ENCODE data around the gene FNDC11.

The FNDC11 gene

DNA sequence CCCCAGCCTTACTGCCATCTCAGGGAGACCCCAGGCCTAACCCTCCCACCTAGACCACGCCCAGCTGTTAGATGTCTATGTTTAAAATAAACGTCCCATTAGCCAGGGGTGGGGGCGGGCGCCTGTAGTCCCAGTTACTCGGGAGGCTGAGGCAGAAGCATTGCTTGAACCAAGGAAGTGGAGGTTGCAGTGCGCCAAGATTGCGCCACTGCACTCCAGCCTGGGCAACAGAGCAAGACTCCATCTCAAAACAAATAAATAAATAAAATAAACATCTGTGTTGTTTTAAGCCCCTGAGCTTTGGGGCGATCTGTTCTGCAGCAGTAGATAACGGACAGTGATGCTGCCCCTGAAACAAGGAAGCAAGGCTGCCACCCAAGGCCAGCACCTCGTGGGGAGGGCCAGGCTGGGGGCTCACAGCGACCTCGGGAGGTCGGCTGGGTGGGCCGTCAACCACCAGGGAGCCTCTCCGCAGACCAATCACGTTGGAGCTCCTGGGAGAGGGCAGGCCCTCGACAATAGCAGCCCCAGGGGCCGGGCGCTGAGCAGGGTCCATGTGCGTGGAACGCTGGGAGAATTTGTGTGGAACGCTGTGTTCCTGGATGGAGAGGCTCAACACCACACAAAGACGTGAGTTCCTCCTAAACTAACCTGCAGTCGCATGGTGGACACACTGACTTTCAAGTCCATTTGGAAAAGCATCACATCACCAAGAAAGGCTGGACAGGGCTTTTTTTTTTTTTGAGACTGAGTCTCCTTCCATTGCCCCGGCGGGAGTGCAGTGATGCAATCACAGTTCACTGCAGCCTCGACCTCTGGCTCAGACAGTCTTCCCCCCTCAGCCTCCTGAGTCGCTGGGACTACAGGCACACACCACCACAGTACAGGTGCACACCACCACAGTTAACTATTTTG lies 21.1 kb downstream of the FNDC11 start:
- H3K9me3 ChIP-seq, result no peaks in the 10 kb centered on the region
- H3K36me3 ChIP-seq, result peaks cover 22% of the 10 kb centered on the region
- H3K4me1 ChIP-seq (ENCODE audit: control insufficient read depth in 1 of 2, insufficient read depth in 1 of 2, low read depth in 1 of 2, low read length in 1 of 2), result peaks cover 25 to 59% of the 10 kb centered on the region in 2 experiments
- TF ChIP-seq, protein P1, sequence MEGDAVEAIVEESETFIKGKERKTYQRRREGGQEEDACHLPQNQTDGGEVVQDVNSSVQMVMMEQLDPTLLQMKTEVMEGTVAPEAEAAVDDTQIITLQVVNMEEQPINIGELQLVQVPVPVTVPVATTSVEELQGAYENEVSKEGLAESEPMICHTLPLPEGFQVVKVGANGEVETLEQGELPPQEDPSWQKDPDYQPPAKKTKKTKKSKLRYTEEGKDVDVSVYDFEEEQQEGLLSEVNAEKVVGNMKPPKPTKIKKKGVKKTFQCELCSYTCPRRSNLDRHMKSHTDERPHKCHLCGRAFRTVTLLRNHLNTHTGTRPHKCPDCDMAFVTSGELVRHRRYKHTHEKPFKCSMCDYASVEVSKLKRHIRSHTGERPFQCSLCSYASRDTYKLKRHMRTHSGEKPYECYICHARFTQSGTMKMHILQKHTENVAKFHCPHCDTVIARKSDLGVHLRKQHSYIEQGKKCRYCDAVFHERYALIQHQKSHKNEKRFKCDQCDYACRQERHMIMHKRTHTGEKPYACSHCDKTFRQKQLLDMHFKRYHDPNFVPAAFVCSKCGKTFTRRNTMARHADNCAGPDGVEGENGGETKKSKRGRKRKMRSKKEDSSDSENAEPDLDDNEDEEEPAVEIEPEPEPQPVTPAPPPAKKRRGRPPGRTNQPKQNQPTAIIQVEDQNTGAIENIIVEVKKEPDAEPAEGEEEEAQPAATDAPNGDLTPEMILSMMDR (IDR thresholded peaks at IDR 0.05), result no peak
- H3K27ac ChIP-seq, result peak overlapping the region; percentile 90
- H3K4me3 ChIP-seq (ENCODE audit: low read depth in 1 of 2, low read length in 1 of 2), result peak overlapping the region; percentile 74 to 82
- peaks cover 42% of the 10 kb centered on the region for H3K27me3 ChIP-seq

DNA sequence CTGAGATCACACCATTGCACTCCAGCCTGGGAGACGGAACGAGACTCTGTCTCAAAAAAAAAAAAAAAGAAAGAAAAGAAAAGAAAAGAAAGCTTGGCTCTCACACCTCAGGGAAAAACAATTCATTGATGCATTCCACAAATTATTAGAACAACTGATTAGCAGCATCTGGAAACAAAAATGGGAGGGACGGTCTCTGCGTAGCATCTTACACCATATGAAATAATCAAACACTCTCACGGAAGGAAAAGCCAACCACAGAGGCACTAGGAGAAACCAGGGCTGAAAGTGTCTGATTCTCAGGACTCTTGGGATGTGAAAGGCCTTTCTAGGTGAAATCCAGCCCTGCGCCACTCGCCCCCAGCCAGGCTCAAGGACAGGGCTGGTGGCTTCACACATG lies 22.4 kb downstream of the FNDC11 start:
- Histone ChIP-seq H3K27ac (no peak overlapping the region), H3K27me3 (peaks cover 48% of the 10 kb centered on the region), H3K4me3 (ENCODE audit: low read depth in 1 of 2, low read length in 1 of 2) (no peak overlapping the region), H3K4me1 (ENCODE audit: control insufficient read depth in 1 of 2, insufficient read depth in 1 of 2, low read depth in 1 of 2, low read length in 1 of 2) (peaks cover 22 to 59% of the 10 kb centered on the region in 2 experiments), H3K9me3 (no peaks in the 10 kb centered on the region), H3K36me3 (peaks cover 14% of the 10 kb centered on the region)
- TF ChIP-seq, protein P1 (IDR thresholded peaks at IDR 0.05), result no peak

DNA sequence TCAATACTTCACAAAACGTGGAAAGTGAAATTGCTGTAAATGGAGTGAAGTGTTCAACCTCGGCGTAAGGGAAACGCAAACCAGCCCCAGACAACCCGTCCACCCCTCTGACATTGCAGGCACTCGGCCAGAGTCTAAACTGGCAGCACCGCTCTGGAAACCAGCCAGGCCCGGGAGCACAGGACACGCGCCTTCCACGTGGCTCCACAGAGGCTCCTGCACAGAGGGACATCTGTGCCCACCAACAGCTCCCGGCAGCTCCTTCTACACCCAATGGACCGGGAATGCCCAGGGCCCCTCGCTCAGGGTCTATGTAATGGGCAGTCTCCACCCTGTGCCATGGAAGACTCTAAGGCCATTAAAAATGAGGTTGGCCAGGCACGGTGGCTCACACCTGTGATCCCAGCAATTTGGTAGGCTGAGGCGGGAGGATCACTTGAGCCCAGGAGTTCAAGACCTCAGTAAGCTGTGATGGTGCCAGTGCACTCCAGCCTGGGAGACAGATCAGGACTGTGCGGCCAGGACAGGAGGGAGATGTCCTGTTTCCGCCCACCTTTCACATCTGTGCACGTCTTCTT lies 23.4 kb downstream of the FNDC11 start:
- Histone ChIP-seq H3K27me3 (peaks cover 45% of the 10 kb centered on the region), H3K9me3 (no peaks in the 10 kb centered on the region), H3K36me3 (peaks cover 7% of the 10 kb centered on the region), H3K27ac (peak overlapping the region; percentile 85), H3K4me1 (ENCODE audit: control insufficient read depth in 1 of 2, insufficient read depth in 1 of 2, low read depth in 1 of 2, low read length in 1 of 2) (peaks cover 22 to 54% of the 10 kb centered on the region in 2 experiments), H3K4me3 (ENCODE audit: low read depth in 1 of 2, low read length in 1 of 2) (no peak overlapping the region)
- TF ChIP-seq, protein P1 (IDR thresholded peaks at IDR 0.05), result no peak

DNA sequence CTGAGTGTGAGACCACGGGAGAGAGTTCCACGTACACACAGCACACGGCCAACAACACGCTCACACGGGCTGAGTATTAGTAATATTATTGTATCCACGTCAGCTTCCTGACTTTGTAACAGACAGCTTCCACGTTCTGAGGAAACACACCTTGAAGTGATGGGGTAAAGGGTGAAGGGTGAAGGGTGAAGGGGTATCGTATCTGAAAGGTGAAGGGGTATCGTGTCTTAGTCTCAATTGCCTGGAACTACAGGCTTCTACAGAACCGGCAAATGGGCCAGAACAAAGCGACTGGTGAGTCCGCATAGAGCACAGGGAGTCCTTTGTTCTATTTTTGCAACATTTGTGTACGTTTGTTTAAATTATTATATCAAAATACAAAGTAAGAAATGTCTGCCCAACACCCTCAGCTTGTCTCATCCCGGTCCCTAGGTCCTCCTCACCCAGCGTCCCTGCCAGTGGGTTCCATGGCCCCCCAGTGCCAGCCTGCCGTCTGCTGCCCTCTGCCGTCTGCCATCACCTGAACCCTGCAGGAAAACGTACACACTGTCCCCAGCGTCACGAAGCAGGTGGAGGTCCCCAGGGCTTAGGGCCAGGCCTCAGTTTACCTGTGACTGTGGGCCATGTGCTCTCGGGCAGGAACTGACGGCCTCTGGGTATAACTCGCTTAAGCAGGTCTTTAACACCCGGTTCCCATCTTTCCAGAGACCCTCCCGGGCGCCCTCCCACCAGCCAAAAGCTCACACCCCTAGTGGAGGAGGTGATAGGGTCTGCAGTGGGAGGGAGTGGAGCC lies 24.5 kb downstream of the FNDC11 start:
- Histone ChIP-seq H3K36me3 (no peaks in the 10 kb centered on the region), H3K4me1 (ENCODE audit: control insufficient read depth in 1 of 2, insufficient read depth in 1 of 2, low read depth in 1 of 2, low read length in 1 of 2) (peaks cover 13 to 44% of the 10 kb centered on the region in 2 experiments), H3K27ac (peak overlapping the region; percentile 85), H3K9me3 (no peaks in the 10 kb centered on the region), H3K27me3 (peaks cover 44% of the 10 kb centered on the region), H3K4me3 (ENCODE audit: low read depth in 1 of 2, low read length in 1 of 2) (no peak overlapping the region)
- TF ChIP-seq, protein P1 (IDR thresholded peaks at IDR 0.05), result no peak

DNA sequence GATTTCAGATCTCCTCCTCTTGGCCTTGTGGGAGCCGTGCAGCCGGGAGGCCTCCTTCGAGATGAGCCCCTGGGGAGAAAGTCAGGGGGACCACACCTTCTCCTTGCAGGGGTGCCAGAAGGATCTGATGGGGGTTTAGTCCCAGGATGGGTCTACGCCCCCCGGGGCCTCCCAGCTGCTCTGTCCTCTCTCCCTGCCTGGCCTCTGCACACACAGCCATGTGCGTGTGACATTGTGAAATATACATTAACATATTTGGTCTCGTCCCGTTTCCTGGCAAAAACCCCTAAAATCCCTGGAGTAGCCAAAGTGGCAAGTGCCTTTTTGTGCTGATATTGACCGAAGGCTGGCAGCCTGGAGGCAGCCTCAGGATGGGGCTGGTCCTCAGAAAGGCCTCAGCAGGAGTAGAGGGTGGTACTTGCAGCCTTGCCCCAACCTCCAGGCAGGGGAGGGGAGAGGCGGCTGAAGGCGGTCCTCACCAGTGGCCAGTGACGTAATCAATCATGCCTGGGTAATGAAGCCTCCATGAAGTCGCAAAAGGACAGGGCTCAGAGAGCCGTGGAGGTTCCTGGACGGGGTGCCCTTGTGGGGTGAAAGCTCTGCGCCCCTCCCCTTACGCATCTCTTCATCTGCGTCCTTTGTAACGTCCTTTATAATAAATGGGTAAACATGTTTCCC lies 25.2 kb downstream of the FNDC11 start:
- TF ChIP-seq, protein P1 (IDR thresholded peaks at IDR 0.05), result no peak
- H3K4me1 ChIP-seq (ENCODE audit: control insufficient read depth in 1 of 2, insufficient read depth in 1 of 2, low read depth in 1 of 2, low read length in 1 of 2), result peaks cover 12 to 42% of the 10 kb centered on the region in 2 experiments

More for the DNA sequence above, 25.2 kb downstream of the FNDC11 start:
- H3K27me3 ChIP-seq, result peaks cover 44% of the 10 kb centered on the region
- H3K27ac ChIP-seq, result peak overlapping the region; percentile 85
- no peaks in the 10 kb centered on the region for H3K9me3 ChIP-seq
- no peak overlapping the region for H3K4me3 ChIP-seq (ENCODE audit: low read depth in 1 of 2, low read length in 1 of 2)
- no peaks in the 10 kb centered on the region for H3K36me3 ChIP-seq

Data from neutrophil (primary cell).